Activated CD4-positive, alpha-beta memory T cell treated with anti-CD3 and anti-CD28 coated beads for 36 hours (primary cell): ENCODE data around the gene ANKS1B. TPM values are rescaled to one million over a fixed set of nuclear protein-coding genes. Genes with fewer than 3 reads are reported as not detected.

Experiments
- CTCF ChIA-PET: fragments of 350-600 bp; sonication (Branson Sonifier 250); formaldehyde crosslinking; loops from one replicate; lab custom pipeline; 2021; ENCODE audit warnings: antibody characterized with exemption, inconsistent platforms; lab: Charles Lee
- POLR2A ChIA-PET: fragments of 350-600 bp; sonication (Branson Sonifier 250); formaldehyde crosslinking; loops from one replicate; lab custom pipeline; 2021; ENCODE audit warnings: antibody characterized with exemption; lab: Charles Lee
- DNase-seq: peaks from one replicate; pipeline ENCODE4 v3.0.0-alpha.2; 2020
- H3K27ac Mint-ChIP-seq: one replicate; pipeline ENCODE4 v1.8.0; 2021; ENCODE audit warnings: mixed read lengths
- H3K27me3 Mint-ChIP-seq: one replicate; pipeline ENCODE4 v1.8.0; 2021; ENCODE audit warnings: mixed read lengths
- H3K36me3 Mint-ChIP-seq: one replicate; pipeline ENCODE4 v1.8.0; 2021; ENCODE audit warnings: mixed read lengths
- H3K4me1 Mint-ChIP-seq: one replicate; pipeline ENCODE4 v1.8.0; 2021; ENCODE audit warnings: low read depth, mixed read lengths
- H3K4me3 Mint-ChIP-seq: one replicate; pipeline ENCODE4 v1.8.0; 2021; ENCODE audit warnings: mild to moderate bottlenecking, mixed read lengths
- H3K9me3 Mint-ChIP-seq: one replicate; pipeline ENCODE4 v1.8.0; 2021; ENCODE audit warnings: mixed read lengths
- intact Hi-C: fragments of 100-400 bp; cut with micrococcal nuclease; formaldehyde crosslinking; loops from one replicate; pipeline ENCODE4 v1.15.1; 2023
- total RNA-seq, 2 experiments: library from RNA; stranded (reverse); gene quantifications; one replicate each; pipeline ENCODE4 v1.2.3, GENCODE V29; 2021

The ANKS1B gene
- total RNA-seq, 2 experiments from 2014 or later, result 0.97 to 1.0 TPM

- Mint-ChIP-seq H3K4me1 (no peaks in the 10 kb centered on the region), H3K27ac (no peak overlapping the region), H3K36me3 (no peaks in the 10 kb centered on the region), H3K9me3 (no peaks in the 10 kb centered on the region), H3K4me3 (no peak overlapping the region), H3K27me3 (peaks cover 56% of the 10 kb centered on the region)
- intact Hi-C loops, result no loop called here
- POLR2A ChIA-PET, result no interaction called here
- CTCF ChIA-PET, result no interaction called here
- no peak for DNase-seq
Observed at GRCh38 chr12:98893126-98893674, 1091.5 kb downstream of the ANKS1B start.

- Mint-ChIP-seq H3K4me3 (no peak overlapping the region), H3K4me1 (no peaks in the 10 kb centered on the region), H3K36me3 (no peaks in the 10 kb centered on the region), H3K27ac (no peak overlapping the region), H3K9me3 (no peaks in the 10 kb centered on the region), H3K27me3 (peaks cover 19% of the 10 kb centered on the region)
- intact Hi-C loops, result no loop called here
- POLR2A ChIA-PET, result no interaction called here
- DNase-seq, result no peak
- CTCF ChIA-PET, result no interaction called here
Observed at GRCh38 chr12:98885778-98886177, 1099.0 kb downstream of the ANKS1B start.

GRCh38 chr12:98883231-98883630, 1101.5 kb downstream of the ANKS1B start:
- ChIA-PET CTCF (interaction anchor here (0.6 kb wide), 1 partner anchor 116 kb away, joined by 3 read pairs; no protein-coding TSS in a partner anchor), POLR2A (no interaction called here)
- Mint-ChIP-seq H3K27ac (no peak overlapping the region), H3K9me3 (no peaks in the 10 kb centered on the region), H3K36me3 (no peaks in the 10 kb centered on the region), H3K4me3 (no peak overlapping the region), H3K4me1 (no peaks in the 10 kb centered on the region), H3K27me3 (peaks cover 14% of the 10 kb centered on the region)
- intact Hi-C loops, result no loop called here
- DNase-seq, result no peak

GRCh38 chr12:98882526-98882925, 1102.2 kb downstream of the ANKS1B start:
- H3K9me3 Mint-ChIP-seq, result no peaks in the 10 kb centered on the region
- peaks cover 15% of the 10 kb centered on the region for H3K27me3 Mint-ChIP-seq
- no peak for DNase-seq
- no peak overlapping the region for H3K4me3 Mint-ChIP-seq
- H3K4me1 Mint-ChIP-seq, result no peaks in the 10 kb centered on the region
- CTCF ChIA-PET, result interaction anchor here (0.6 kb wide), 1 partner anchor 117 kb away, joined by 3 read pairs; no protein-coding TSS in a partner anchor
- H3K27ac Mint-ChIP-seq, result no peak overlapping the region
- POLR2A ChIA-PET, result no interaction called here
- H3K36me3 Mint-ChIP-seq, result no peaks in the 10 kb centered on the region
- intact Hi-C loops, result no loop called here

GRCh38 chr12:98873776-98874175, 1111.0 kb downstream of the ANKS1B start:
- peaks cover 11% of the 10 kb centered on the region for H3K27me3 Mint-ChIP-seq
- DNase-seq, result no peak
- H3K27ac Mint-ChIP-seq, result no peak overlapping the region
- no peak overlapping the region for H3K4me3 Mint-ChIP-seq
- ChIA-PET CTCF (no interaction called here), POLR2A (no interaction called here)
- no peaks in the 10 kb centered on the region for H3K4me1 Mint-ChIP-seq
- no peaks in the 10 kb centered on the region for H3K36me3 Mint-ChIP-seq
- intact Hi-C loops, result no loop called here
- H3K9me3 Mint-ChIP-seq, result no peaks in the 10 kb centered on the region

- peaks cover 2% of the 10 kb centered on the region for H3K27me3 Mint-ChIP-seq
- intact Hi-C loops, result no loop called here
- DNase-seq, result no peak
- no peaks in the 10 kb centered on the region for H3K4me1 Mint-ChIP-seq
- ChIA-PET CTCF (interaction anchor here (0.6 kb wide), 1 partner anchor 1889 kb away, joined by 3 read pairs; no protein-coding TSS in a partner anchor), POLR2A (no interaction called here)
- no peak overlapping the region for H3K27ac Mint-ChIP-seq
- H3K9me3 Mint-ChIP-seq, result no peaks in the 10 kb centered on the region
- H3K36me3 Mint-ChIP-seq, result no peaks in the 10 kb centered on the region
- H3K4me3 Mint-ChIP-seq, result no peak overlapping the region
Observed at GRCh38 chr12:98870504-98870903, 1114.2 kb downstream of the ANKS1B start.

- no peaks in the 10 kb centered on the region for H3K36me3 Mint-ChIP-seq
- intact Hi-C loops, result no loop called here
- H3K4me1 Mint-ChIP-seq, result no peaks in the 10 kb centered on the region
- no peaks in the 10 kb centered on the region for H3K9me3 Mint-ChIP-seq
- H3K27ac Mint-ChIP-seq, result no peak overlapping the region
- H3K27me3 Mint-ChIP-seq, result peaks cover 2% of the 10 kb centered on the region
- POLR2A ChIA-PET, result no interaction called here
- CTCF ChIA-PET, result interaction anchor here (0.6 kb wide), 1 partner anchor 1889 kb away, joined by 3 read pairs; no protein-coding TSS in a partner anchor
- no peak overlapping the region for H3K4me3 Mint-ChIP-seq
- DNase-seq, result no peak
Observed at GRCh38 chr12:98869886-98870503, 1114.7 kb downstream of the ANKS1B start.

GRCh38 chr12:98868538-98868937, 1116.2 kb downstream of the ANKS1B start:
- H3K27ac Mint-ChIP-seq, result no peak overlapping the region
- no peak overlapping the region for H3K4me3 Mint-ChIP-seq
- CTCF ChIA-PET, result no interaction called here
- H3K4me1 Mint-ChIP-seq, result no peaks in the 10 kb centered on the region
- no peaks in the 10 kb centered on the region for H3K9me3 Mint-ChIP-seq
- peaks cover 2% of the 10 kb centered on the region for H3K27me3 Mint-ChIP-seq
- no peaks in the 10 kb centered on the region for H3K36me3 Mint-ChIP-seq
- no peak for DNase-seq
- POLR2A ChIA-PET, result no interaction called here
- intact Hi-C loops, result no loop called here

GRCh38 chr12:98868076-98868475, 1116.7 kb downstream of the ANKS1B start:
- Mint-ChIP-seq H3K27me3 (peaks cover 2% of the 10 kb centered on the region), H3K9me3 (no peaks in the 10 kb centered on the region), H3K4me3 (no peak overlapping the region), H3K36me3 (no peaks in the 10 kb centered on the region), H3K27ac (no peak overlapping the region), H3K4me1 (no peaks in the 10 kb centered on the region)
- DNase-seq, result no peak
- ChIA-PET CTCF (no interaction called here), POLR2A (no interaction called here)
- intact Hi-C loops, result no loop called here

GRCh38 chr12:98864363-98864762, 1120.4 kb downstream of the ANKS1B start:
- CTCF ChIA-PET, result no interaction called here
- H3K27me3 Mint-ChIP-seq, result no peaks in the 10 kb centered on the region
- no peak overlapping the region for H3K27ac Mint-ChIP-seq
- H3K4me1 Mint-ChIP-seq, result no peaks in the 10 kb centered on the region
- H3K36me3 Mint-ChIP-seq, result no peaks in the 10 kb centered on the region
- intact Hi-C loops, result no loop called here
- no peak for DNase-seq
- H3K9me3 Mint-ChIP-seq, result no peaks in the 10 kb centered on the region
- POLR2A ChIA-PET, result no interaction called here
- H3K4me3 Mint-ChIP-seq, result no peak overlapping the region

GRCh38 chr12:98863167-98863566, 1121.6 kb downstream of the ANKS1B start:
- DNase-seq, result no peak
- Mint-ChIP-seq H3K27me3 (no peaks in the 10 kb centered on the region), H3K27ac (no peak overlapping the region), H3K4me3 (no peak overlapping the region), H3K9me3 (no peaks in the 10 kb centered on the region), H3K4me1 (no peaks in the 10 kb centered on the region), H3K36me3 (no peaks in the 10 kb centered on the region)
- intact Hi-C loops, result no loop called here
- ChIA-PET CTCF (no interaction called here), POLR2A (no interaction called here)

GRCh38 chr12:98861251-98861650, 1123.5 kb downstream of the ANKS1B start:
- no peak for DNase-seq
- H3K4me1 Mint-ChIP-seq, result no peaks in the 10 kb centered on the region
- ChIA-PET CTCF (no interaction called here), POLR2A (no interaction called here)
- no peaks in the 10 kb centered on the region for H3K27me3 Mint-ChIP-seq
- no peak overlapping the region for H3K27ac Mint-ChIP-seq
- intact Hi-C loops, result no loop called here
- no peak overlapping the region for H3K4me3 Mint-ChIP-seq
- H3K9me3 Mint-ChIP-seq, result no peaks in the 10 kb centered on the region
- no peaks in the 10 kb centered on the region for H3K36me3 Mint-ChIP-seq
